Iris pigment epithelial cell (primary cell): ENCODE results near the gene VDAC1.
A peak's percentile ranks its signal among the peaks of the same experiment; 100 is the strongest.
"Not testable (repeated sequence)": the region's sequence is repeated elsewhere in the genome, so short reads cannot be mapped to it uniquely, and the experiment has no call there.

ENCODE experiments used
- DNase-seq: peaks from one replicate; pipeline ENCODE4 v3.0.0-alpha.2; 2011; ENCODE audit warnings: low read depth

VDAC1 gene

GRCh38 chr5:133941456-133942196 lies 63.1 kb downstream of the VDAC1 start:
- DNase-seq, result no peak

DNA sequence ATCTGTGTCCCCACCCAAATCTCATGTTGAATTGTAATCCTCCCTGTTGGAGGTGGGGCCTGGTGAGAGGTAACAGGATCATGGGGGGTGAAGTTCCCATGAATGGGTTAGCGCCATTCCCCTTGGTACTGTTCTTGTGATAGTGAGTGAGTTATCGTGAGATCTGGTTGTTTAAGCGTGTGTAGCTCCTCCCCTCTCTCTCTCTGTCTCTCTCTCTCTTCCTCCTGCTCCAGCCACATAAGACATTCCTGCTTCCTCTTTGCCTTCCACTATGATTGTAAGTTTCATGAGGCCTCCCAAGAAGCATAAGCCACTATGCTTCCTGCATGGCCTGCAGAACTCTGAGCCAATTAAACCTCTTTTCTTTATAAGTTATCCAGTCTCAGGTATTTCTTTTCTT lies 65.1 kb downstream of the VDAC1 start:
- DNase-seq, result no peak

DNA sequence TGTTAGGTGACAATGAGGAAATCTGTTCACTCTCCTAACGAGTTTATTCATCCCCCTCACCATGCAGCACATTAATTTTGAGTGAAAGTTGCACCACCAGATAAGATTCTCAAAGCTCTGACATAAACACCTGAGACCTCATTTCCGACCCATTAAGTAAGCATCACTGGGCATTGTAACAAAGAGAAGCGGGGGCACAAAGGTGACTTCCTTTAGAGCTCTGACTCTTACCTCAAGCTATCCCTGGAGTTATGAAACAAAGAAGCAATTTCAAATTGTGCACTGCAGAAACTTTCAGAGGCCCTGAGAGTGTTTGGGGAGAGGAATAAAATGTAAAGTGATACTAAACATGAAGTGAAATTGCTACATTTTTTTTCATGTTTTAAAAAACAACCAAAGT lies 65.8 kb downstream of the VDAC1 start:
- DNase-seq, result no peak

DNA sequence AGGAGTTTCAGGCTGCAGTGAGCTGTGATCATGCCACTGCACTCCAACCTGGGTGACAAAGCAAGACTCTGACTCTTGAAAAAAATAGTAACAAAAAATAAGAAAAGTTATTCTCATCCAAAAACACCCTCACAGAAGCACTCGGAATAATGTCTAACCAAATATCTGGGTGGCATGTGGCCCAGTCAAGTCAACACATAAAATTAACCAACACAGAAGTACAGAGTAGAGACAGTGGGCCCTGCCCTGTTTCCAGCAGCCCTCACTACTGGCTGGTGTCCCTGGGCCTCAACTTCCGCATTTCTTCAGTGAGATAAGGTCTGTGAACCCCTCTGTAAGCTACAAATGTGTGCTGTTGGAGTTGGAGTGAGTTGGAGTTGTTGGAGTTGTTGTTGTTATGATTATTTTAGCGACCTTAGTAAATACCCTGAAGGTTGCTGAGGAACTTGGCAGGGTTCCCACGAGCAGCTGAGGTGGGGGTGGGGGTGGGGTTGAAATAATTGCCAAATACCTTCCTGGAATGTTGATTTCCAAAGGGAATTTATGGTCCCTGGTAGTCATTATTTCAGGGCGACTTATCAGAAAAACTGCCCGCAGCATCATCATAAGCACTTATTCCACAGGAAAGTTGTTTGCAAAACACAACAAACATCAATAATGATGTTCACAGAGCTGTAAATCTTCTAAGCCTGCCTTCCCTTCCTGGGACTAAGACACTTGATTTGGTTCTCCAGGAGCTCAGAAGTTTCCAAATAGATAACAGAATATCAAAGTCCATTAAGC lies 66.5 kb downstream of the VDAC1 start:
- no peak for DNase-seq

DNA sequence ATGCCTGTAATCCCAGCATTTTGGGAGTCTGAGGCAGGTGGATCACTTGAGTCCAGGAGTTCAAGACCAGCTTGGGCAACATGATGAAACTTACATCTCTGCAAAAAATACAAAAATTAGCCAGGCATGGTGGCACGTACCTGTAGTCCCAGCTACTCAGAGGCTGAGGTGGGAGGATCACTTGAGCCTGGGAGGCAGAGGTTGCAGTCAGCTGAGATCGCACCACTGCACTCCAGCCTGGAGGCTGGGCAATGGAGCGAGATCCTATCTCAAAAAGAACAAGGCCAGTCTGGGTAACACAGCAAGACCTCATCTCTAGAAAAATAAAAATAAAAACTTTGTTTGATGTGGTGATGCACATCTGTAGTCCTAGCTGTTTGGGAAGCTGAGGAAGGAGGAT lies 67.1 kb downstream of the VDAC1 start:
- DNase-seq, result not testable (repeated sequence)

DNA sequence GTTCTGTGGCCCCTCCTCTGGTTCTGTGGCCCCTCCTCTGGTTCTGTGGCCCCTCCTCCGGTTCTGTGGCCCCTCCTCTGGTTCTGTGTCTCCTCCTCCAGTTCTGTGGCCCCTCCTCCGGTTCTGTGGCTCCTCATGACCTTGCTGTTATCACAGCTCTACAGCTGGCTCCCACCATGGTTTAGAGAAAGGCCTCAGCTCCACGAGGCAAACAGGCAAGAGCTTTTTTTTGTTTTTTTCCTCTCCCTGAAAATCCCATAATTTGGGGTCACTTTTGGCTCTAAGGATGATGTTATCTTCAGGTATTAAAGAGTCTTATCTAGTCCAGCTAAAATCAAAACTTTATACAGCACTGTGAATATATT lies 68.1 kb downstream of the VDAC1 start:
- DNase-seq, result no peak

DNA sequence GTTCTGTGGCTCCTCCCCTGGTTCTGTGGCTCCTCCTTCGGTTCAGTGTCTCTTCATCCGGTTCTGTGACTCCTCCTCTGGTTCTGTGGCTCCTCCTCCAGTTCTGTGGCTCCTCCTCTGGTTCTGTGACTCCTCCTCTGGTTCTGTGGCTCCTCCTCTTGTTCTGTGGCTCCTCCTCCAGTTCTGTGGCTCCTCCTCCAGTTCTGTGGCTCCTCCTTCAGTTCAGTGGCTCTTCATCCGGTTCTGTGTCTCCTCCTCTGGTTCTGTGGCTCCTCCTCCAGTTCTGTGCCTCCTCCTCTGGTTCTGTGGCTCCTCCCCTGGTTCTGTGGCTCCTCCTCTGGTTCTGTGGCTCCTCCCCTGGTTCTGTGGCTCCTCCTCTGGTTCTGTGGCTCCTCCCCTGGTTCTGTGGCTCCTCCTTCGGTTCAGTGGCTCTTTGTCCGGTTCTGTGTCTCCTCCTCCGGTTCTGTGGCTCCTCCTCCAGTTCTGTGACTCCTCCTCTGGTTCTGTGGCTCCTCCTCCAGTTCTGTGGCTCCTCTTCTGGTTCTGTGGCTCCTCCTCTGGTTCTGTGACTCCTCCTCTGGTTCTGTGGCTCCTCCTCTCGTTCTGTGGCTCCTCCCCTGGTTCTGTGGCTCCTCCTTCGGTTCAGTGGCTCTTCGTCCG lies 68.7 kb downstream of the VDAC1 start:
- DNase-seq, result not testable (repeated sequence)

DNA sequence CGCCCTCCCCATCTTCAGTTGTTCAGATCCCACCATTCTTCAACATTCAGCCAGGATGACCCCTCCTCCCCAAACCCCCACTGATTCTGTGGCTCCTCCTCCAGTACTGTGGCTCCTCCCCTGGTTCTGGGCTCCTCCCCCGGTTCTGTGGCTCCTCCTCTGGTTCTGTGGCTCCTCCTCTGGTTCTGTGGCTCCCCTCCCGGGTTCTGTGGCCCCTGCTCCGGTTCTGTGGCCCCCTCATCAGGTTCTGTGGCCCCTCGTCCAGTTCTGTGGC lies 69.2 kb downstream of the VDAC1 start:
- DNase-seq, result no peak

- DNase-seq, result no peak
Measured at GRCh38 chr5:133934822-133935666, 69.7 kb downstream of the VDAC1 start.

DNA sequence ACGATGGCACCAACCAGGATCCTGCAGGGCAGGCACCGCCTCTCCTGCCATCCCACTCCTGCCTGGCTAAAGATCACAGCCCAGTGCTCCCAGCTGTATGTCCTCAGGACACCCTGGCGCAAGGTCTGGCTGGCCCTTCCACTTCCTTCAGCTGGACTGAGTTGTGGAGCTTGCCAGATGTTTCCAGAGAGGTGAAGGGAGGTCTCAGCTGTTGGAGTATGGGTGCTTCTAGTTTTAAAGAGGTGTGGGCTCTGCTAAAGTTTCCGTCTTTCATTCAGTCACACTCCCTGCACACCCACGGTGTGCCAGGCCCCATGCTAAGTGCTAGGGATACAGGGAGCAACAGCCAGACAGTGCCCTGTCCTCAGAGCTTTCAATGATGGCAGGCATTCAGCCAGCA lies 70.5 kb downstream of the VDAC1 start:
- DNase-seq, result no peak

DNA sequence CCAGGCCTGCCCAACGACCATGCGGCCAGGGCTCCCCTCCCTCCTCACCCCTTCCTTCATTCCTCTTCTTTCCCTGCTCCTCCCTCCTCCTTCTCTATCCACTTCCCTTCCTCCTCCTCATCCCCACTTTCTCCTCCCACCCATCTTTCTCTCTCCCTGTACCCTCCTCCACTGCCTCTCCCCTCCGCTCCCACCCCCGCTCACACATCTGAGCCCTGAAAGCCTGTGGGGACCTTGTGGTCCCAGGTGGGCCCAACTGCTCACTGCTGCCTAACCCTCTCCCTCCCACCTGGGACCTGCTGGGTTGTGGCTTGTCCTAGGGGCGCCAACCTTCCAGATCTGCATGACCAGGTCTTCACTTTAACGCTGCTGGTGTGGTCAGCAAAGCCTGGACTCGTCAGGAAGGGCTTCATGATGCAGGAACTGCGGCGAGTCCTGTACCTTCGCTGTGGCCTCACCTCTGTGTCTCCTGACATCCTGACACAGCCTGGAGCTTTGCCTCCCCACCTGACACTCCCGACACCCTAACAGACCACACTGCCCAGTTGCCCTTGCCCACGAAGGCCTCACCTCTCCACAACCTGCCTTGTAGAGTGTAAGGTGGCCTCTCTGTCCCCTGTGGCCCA lies 71.0 kb downstream of the VDAC1 start:
- DNase-seq, result no peak

DNA sequence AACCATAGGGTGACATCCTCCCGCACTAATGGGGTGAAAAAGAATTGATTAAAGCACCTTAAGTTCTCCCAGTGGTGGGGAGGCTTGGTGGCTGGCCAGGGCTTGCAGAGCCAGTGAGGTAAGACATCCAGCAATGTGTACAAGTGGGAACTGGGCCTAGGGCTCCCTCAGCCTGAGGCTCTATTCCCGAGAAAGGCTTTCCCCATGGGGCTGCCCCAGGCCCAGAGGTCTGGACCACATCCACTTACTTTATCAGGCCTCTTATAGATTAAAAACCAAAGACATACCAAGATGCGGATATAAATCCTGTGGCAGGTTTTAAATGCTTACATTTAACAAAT lies 71.6 kb downstream of the VDAC1 start:
- no peak for DNase-seq

- DNase-seq, result no peak
Measured at GRCh38 chr5:133932441-133933168, 72.2 kb downstream of the VDAC1 start.

- no peak for DNase-seq
Measured at GRCh38 chr5:133931546-133931945, 73.2 kb downstream of the VDAC1 start.

DNA sequence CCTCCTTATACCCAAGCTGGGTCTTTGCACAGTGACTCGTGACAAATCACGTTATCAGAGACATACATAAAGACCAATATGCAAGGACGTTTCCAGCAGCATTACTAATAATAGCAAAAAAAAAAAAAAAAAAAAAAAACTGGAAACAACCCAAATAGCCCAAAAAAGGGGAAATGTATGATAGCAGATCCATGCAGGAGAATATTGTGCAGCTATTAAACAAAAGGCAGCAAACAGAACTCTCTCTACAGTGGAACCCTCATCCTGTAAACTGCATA lies 74.0 kb downstream of the VDAC1 start:
- no peak for DNase-seq

- peak; percentile 47 for DNase-seq
Measured at GRCh38 chr5:133930061-133930812, 74.5 kb downstream of the VDAC1 start.

- DNase-seq, result no peak
Measured at GRCh38 chr5:133928587-133929393, 76.0 kb downstream of the VDAC1 start.

GRCh38 chr5:133927300-133928180 lies 77.2 kb downstream of the VDAC1 start:
- DNase-seq, result no peak
